CD4-positive, alpha-beta memory T cell (primary cell): ENCODE results near the gene YWHAQ. TPM values are rescaled to one million over a fixed set of nuclear protein-coding genes. Genes with fewer than 3 reads are reported as not detected.

Experiments
- CTCF ChIA-PET: fragments of 350-600 bp; sonication (Branson Sonifier 250); formaldehyde crosslinking; loops from one replicate; lab custom pipeline; 2021; ENCODE audit warnings: inconsistent platforms; ENCODE audit not compliant: partially characterized antibody; lab: Charles Lee
- POLR2A ChIA-PET: fragments of 350-600 bp; sonication (Branson Sonifier 250); formaldehyde crosslinking; loops from one replicate; lab custom pipeline; 2021; ENCODE audit not compliant: partially characterized antibody; lab: Charles Lee
- DNase-seq, 5 donors: peaks; one replicate each; pipeline versions ENCODE4 v3.0.0 to v3.0.0-alpha.2; 2020 to 2022; ENCODE audit warnings: mixed read lengths in 1 of 5
- H3K27ac ChIP-seq: one replicate; pipeline ENCODE4 v1.7.0; 2013; ENCODE audit warnings: low read depth, low read length
- H3K27me3 ChIP-seq: 2 replicates; pipeline ENCODE4 v1.7.0; 2013; ENCODE audit warnings: mild to moderate bottlenecking, low read length, moderate library complexity; ENCODE audit not compliant: insufficient read depth
- H3K36me3 ChIP-seq: 2 replicates; pipeline ENCODE4 v1.7.0; 2013; ENCODE audit warnings: mild to moderate bottlenecking, low read length, moderate library complexity; ENCODE audit not compliant: insufficient read depth
- H3K4me1 ChIP-seq: 2 replicates; pipeline ENCODE4 v1.7.0; 2013; ENCODE audit warnings: mild to moderate bottlenecking, low read length, moderate library complexity; ENCODE audit not compliant: insufficient read depth
- H3K4me3 ChIP-seq, 2 donors: one replicate each; pipeline ENCODE4 v1.7.0; 2013; ENCODE audit warnings: low read length in 2 of 2, mild to moderate bottlenecking in 1 of 2
- H3K9me3 ChIP-seq, 2 donors: one replicate each; pipeline ENCODE4 v1.7.0; 2013; ENCODE audit warnings: low read length in 2 of 2, control low read depth in 1 of 2; ENCODE audit not compliant: control insufficient read depth in 1 of 2
- H3K27ac Mint-ChIP-seq, 7 donors: one replicate each; pipeline ENCODE4 v1.8.0; 2020 to 2021; ENCODE audit warnings: mixed read lengths in 7 of 7, mild to moderate bottlenecking in 6 of 7, inconsistent platforms in 3 of 7, moderate library complexity in 3 of 7
- H3K27me3 Mint-ChIP-seq, 2 donors: one replicate each; pipeline ENCODE4 v1.8.0; 2020 to 2021; ENCODE audit warnings: mixed read lengths in 2 of 2
- H3K36me3 Mint-ChIP-seq, 2 donors: one replicate each; pipeline ENCODE4 v1.8.0; 2020 to 2021; ENCODE audit warnings: mixed read lengths in 2 of 2, inconsistent platforms in 1 of 2, mild to moderate bottlenecking in 1 of 2
- H3K4me1 Mint-ChIP-seq, 4 donors: one replicate each; pipeline ENCODE4 v1.8.0; 2020 to 2021; ENCODE audit warnings: mixed read lengths in 4 of 4, mild to moderate bottlenecking in 1 of 4
- H3K4me3 Mint-ChIP-seq, 8 donors: one replicate each; pipeline ENCODE4 v1.8.0; 2020 to 2021; ENCODE audit warnings: mixed read lengths in 8 of 8, mild to moderate bottlenecking in 7 of 8, moderate library complexity in 6 of 8, inconsistent platforms in 3 of 8
- H3K9me3 Mint-ChIP-seq, 8 donors: one replicate each; pipeline ENCODE4 v1.8.0; 2020 to 2021; ENCODE audit warnings: mixed read lengths in 8 of 8, mild to moderate bottlenecking in 5 of 8, inconsistent platforms in 3 of 8, moderate library complexity in 1 of 8
- intact Hi-C: fragments of 100-400 bp; cut with micrococcal nuclease; formaldehyde crosslinking; loops from one replicate; pipeline ENCODE4 v1.15.1; 2023
- polyA plus RNA-seq, 2 donors: library from polyadenylated mRNA; unstranded; fragments of 300-500 nt; fragmentation: Illumina TruSeq; gene quantifications; one replicate each; pipeline ENCODE4 v1.2.3, GENCODE V29; 2021
- total RNA-seq, 2 experiments: library from RNA; stranded (reverse); gene quantifications; one replicate each; pipeline ENCODE4 v1.2.3, GENCODE V29; 2021

YWHAQ gene
- total and polyA plus RNA-seq, 4 experiments from 2014 or later, result 124 to 504 (median 220) TPM

GRCh38 chr2:9547262-9547991 lies 83.4 kb downstream of the YWHAQ start:
- no peaks in the 10 kb centered on the region for H3K27me3 Mint-ChIP-seq
- Histone ChIP-seq H3K27me3 (no peaks in the 10 kb centered on the region), H3K36me3 (no peaks in the 10 kb centered on the region), H3K9me3 (no peaks in the 10 kb centered on the region), H3K4me3 (no peak overlapping the region), H3K4me1 (peaks cover 87% of the 10 kb centered on the region), H3K27ac (no peak overlapping the region)
- intact Hi-C loops, result no loop called here
- H3K9me3 Mint-ChIP-seq, result no peaks in the 10 kb centered on the region
- peaks cover 4 to 12% of the 10 kb centered on the region in 2 donors for H3K36me3 Mint-ChIP-seq
- CTCF ChIA-PET, result interaction anchor here (1.0 kb wide), 1 partner anchor 9 kb away, joined by 4 read pairs; no protein-coding TSS in a partner anchor
- DNase-seq, result no peak
- H3K4me3 Mint-ChIP-seq, result peak overlapping the region in 5 of 8 donors; percentile 3 to 60 (median 54)
- POLR2A ChIA-PET, result interaction anchor here (1.0 kb wide), 1 partner anchor 9 kb away, joined by 3 read pairs; no protein-coding TSS in a partner anchor
- peaks cover 46 to 79% (median 65%) of the 10 kb centered on the region in 4 donors for H3K4me1 Mint-ChIP-seq
- H3K27ac Mint-ChIP-seq, result peak overlapping the region; percentile 22 to 89 (median 75)

DNA sequence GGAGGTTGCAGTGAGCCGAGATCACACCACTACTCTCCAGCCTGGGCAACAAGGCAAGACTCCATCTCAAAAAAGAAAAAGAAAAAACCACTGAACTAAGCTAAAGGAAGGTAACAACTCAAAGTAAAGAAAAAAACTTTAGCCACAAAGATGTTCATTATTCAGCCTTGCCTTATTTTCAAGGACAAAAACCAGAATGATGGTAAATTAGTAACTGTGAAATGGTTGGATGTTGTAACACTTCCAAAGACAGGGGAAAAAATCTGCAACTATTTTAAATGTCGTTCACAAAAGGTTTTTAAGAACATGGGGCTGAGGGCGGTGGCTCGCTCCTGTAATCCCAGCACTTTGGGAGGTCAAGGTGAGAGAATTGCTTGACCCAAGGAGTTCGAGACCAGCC lies 85.3 kb downstream of the YWHAQ start:
- ChIA-PET CTCF (interaction anchor here (0.8 kb wide), 1 partner anchor 224 kb away, joined by 3 read pairs; no protein-coding TSS in a partner anchor), POLR2A (no interaction called here)
- peaks cover 69% of the 10 kb centered on the region for H3K4me1 ChIP-seq
- no peak overlapping the region for H3K4me3 ChIP-seq
- Mint-ChIP-seq H3K27ac (no peak overlapping the region), H3K9me3 (no peaks in the 10 kb centered on the region), H3K36me3 (peaks cover 7 to 20% of the 10 kb centered on the region in 2 donors), H3K4me1 (peaks cover 41 to 67% (median 55%) of the 10 kb centered on the region in 4 donors), H3K4me3 (no peak overlapping the region), H3K27me3 (no peaks in the 10 kb centered on the region)
- no peaks in the 10 kb centered on the region for H3K36me3 ChIP-seq
- DNase-seq, result no peak
- intact Hi-C loops, result no loop called here
- H3K27me3 ChIP-seq, result no peaks in the 10 kb centered on the region
- no peak overlapping the region for H3K27ac ChIP-seq
- no peaks in the 10 kb centered on the region for H3K9me3 ChIP-seq

DNA sequence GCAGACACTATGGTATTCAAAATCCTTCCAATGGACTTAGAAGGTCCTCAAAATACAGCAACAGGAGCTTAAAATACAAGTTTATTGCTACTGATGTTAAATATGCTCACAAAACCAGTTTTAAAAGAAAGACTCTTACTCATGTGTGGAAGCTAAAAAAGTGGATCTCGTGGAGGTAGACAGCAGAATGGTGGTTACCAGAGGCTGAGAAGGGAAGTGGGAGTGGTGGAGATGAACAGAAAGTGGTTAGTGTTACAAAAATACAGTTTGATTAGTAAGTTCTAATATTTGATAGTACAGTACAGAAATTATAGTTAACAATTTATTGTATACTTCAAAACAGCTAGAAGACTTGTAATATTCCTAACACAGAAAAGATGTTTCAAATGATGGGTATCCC lies 87.2 kb downstream of the YWHAQ start:
- no peaks in the 10 kb centered on the region for H3K9me3 ChIP-seq
- no peak overlapping the region for H3K27ac ChIP-seq
- peaks cover 51% of the 10 kb centered on the region for H3K4me1 ChIP-seq
- H3K36me3 Mint-ChIP-seq, result peaks cover 7 to 26% of the 10 kb centered on the region in 2 donors
- peak overlapping the region in 7 of 8 donors; percentile 2 to 53 (median 6) for H3K4me3 Mint-ChIP-seq
- POLR2A ChIA-PET, result interaction anchor here (0.9 to 1.6 kb wide), 2 partner anchors 11 to 70 kb away, joined by 3 read pairs; partner anchors contain the start of gene ADAM17
- H3K36me3 ChIP-seq, result no peaks in the 10 kb centered on the region
- CTCF ChIA-PET, result no interaction called here
- H3K9me3 Mint-ChIP-seq, result no peaks in the 10 kb centered on the region
- peak overlapping the region in 4 of 7 donors; percentile 5 to 86 (median 76) for H3K27ac Mint-ChIP-seq
- intact Hi-C loops, result no loop called here
- no peaks in the 10 kb centered on the region for H3K27me3 Mint-ChIP-seq
- H3K4me3 ChIP-seq, result no peak overlapping the region
- no peaks in the 10 kb centered on the region for H3K27me3 ChIP-seq
- DNase-seq, result no peak
- H3K4me1 Mint-ChIP-seq, result peaks cover 38 to 61% (median 48%) of the 10 kb centered on the region in 4 donors

GRCh38 chr2:9539531-9539930 lies 91.3 kb downstream of the YWHAQ start:
- no peak for DNase-seq
- Mint-ChIP-seq H3K4me1 (peaks cover 19 to 44% (median 27%) of the 10 kb centered on the region in 4 donors), H3K27me3 (no peaks in the 10 kb centered on the region), H3K27ac (peak overlapping the region in 1 of 7 donors; percentile 35), H3K4me3 (no peak overlapping the region), H3K36me3 (peaks cover 22 to 44% of the 10 kb centered on the region in 2 donors), H3K9me3 (no peaks in the 10 kb centered on the region)
- ChIA-PET CTCF (interaction anchor here (1.1 to 1.4 kb wide), 2 partner anchors 16 to 19 kb away, joined by 3 to 4 read pairs; partner anchors contain the start of gene ADAM17), POLR2A (interaction anchor here (0.6 to 1.5 kb wide), 4 partner anchors 16 to 817 kb away, joined by 3 to 5 read pairs (median 3); partner anchors contain the start of gene ADAM17)
- H3K27ac ChIP-seq, result no peak overlapping the region
- intact Hi-C loops, result no loop called here
- no peak overlapping the region for H3K4me3 ChIP-seq
- peaks cover 8% of the 10 kb centered on the region for H3K36me3 ChIP-seq
- H3K4me1 ChIP-seq, result peaks cover 14% of the 10 kb centered on the region
- H3K27me3 ChIP-seq, result no peaks in the 10 kb centered on the region
- no peaks in the 10 kb centered on the region for H3K9me3 ChIP-seq

DNA sequence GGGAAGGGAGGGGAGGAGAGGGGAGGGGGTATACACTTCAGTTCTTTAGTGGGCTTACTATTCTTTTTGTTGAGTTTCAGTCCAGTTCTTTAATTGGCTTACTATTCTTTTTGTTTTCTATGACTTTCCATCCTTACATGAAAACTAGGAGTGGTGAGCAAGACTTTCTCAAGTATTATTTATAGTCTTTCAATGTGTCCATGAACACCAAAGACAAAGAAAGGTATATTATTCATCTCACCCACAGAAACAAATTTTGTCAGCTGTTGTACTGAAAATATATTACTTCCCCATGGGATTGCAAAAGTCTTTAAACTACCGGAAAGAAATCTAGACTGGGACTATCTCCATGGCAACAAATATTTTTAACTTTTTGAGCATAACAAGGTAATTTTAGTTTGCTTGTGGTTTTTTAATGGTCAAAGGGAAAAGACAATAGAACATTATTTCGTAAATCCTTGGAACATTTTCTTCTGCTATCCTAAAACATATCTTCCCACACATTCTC lies 92.7 kb downstream of the YWHAQ start:
- H3K27ac ChIP-seq, result no peak overlapping the region
- H3K9me3 ChIP-seq, result no peaks in the 10 kb centered on the region
- peaks cover 7 to 29% (median 16%) of the 10 kb centered on the region in 4 donors for H3K4me1 Mint-ChIP-seq
- H3K27me3 ChIP-seq, result no peaks in the 10 kb centered on the region
- CTCF ChIA-PET, result interaction anchor here (1.1 kb wide), 1 partner anchor 21 kb away, joined by 4 read pairs; no protein-coding TSS in a partner anchor
- POLR2A ChIA-PET, result interaction anchor here (1.5 kb wide), 1 partner anchor 17 kb away, joined by 3 read pairs; no protein-coding TSS in a partner anchor
- H3K4me3 ChIP-seq, result no peak overlapping the region
- H3K4me1 ChIP-seq, result no peaks in the 10 kb centered on the region
- H3K9me3 Mint-ChIP-seq, result no peaks in the 10 kb centered on the region
- no peak overlapping the region for H3K27ac Mint-ChIP-seq
- intact Hi-C loops, result no loop called here
- peaks cover 23 to 43% of the 10 kb centered on the region in 2 donors for H3K36me3 Mint-ChIP-seq
- DNase-seq, result no peak
- no peak overlapping the region for H3K4me3 Mint-ChIP-seq
- H3K36me3 ChIP-seq, result peaks cover 13% of the 10 kb centered on the region
- H3K27me3 Mint-ChIP-seq, result no peaks in the 10 kb centered on the region

GRCh38 chr2:9536504-9536903 lies 94.3 kb downstream of the YWHAQ start:
- Histone ChIP-seq H3K4me1 (no peaks in the 10 kb centered on the region), H3K27me3 (no peaks in the 10 kb centered on the region), H3K9me3 (no peaks in the 10 kb centered on the region), H3K4me3 (no peak overlapping the region), H3K36me3 (peaks cover 18% of the 10 kb centered on the region), H3K27ac (no peak overlapping the region)
- Mint-ChIP-seq H3K27me3 (no peaks in the 10 kb centered on the region), H3K36me3 (peaks cover 23 to 44% of the 10 kb centered on the region in 2 donors), H3K27ac (peak overlapping the region in 3 of 7 donors; percentile 0 to 34 (median 15)), H3K4me3 (no peak overlapping the region), H3K9me3 (no peaks in the 10 kb centered on the region), H3K4me1 (peaks cover 6 to 27% (median 15%) of the 10 kb centered on the region in 4 donors)
- POLR2A ChIA-PET, result interaction anchor here (1.6 kb wide), 1 partner anchor 20 kb away, joined by 4 read pairs; no protein-coding TSS in a partner anchor
- intact Hi-C loops, result no loop called here
- no peak for DNase-seq
- CTCF ChIA-PET, result interaction anchor here (0.6 to 1.0 kb wide), 2 partner anchors 71 to 536 kb away, joined by 3 read pairs; no protein-coding TSS in a partner anchor

GRCh38 chr2:9535177-9535576 lies 95.6 kb downstream of the YWHAQ start:
- ChIA-PET CTCF (no interaction called here), POLR2A (no interaction called here)
- H3K27me3 Mint-ChIP-seq, result no peaks in the 10 kb centered on the region
- DNase-seq, result no peak
- no peaks in the 10 kb centered on the region for H3K27me3 ChIP-seq
- H3K4me3 Mint-ChIP-seq, result no peak overlapping the region
- no peak overlapping the region for H3K27ac ChIP-seq
- H3K9me3 ChIP-seq, result no peaks in the 10 kb centered on the region
- no peak overlapping the region for H3K4me3 ChIP-seq
- H3K36me3 ChIP-seq, result peaks cover 18% of the 10 kb centered on the region
- peaks cover 6 to 21% (median 13%) of the 10 kb centered on the region in 4 donors for H3K4me1 Mint-ChIP-seq
- H3K36me3 Mint-ChIP-seq, result peaks cover 23 to 41% of the 10 kb centered on the region in 2 donors
- no peak overlapping the region for H3K27ac Mint-ChIP-seq
- intact Hi-C loops, result no loop called here
- H3K9me3 Mint-ChIP-seq, result no peaks in the 10 kb centered on the region
- H3K4me1 ChIP-seq, result no peaks in the 10 kb centered on the region
